Smooth muscle cell (in vitro differentiated cells): ENCODE measurements around the gene DENND1C. TPM values are rescaled to one million over a fixed set of nuclear protein-coding genes. Genes with fewer than 3 reads are reported as not detected.

Source experiments
- DNase-seq: peaks from one replicate; lab custom pipeline; 2025; ENCODE audit not compliant: unreplicated experiment; lab: John Stamatoyannopoulos, UW
- H2AFZ ChIP-seq: fragments of 200-600 bp; sonication (generic); 2 replicates; pipeline ENCODE4 v1.6.0; 2016; ENCODE audit warnings: antibody characterized with exemption, low read depth, mild to moderate bottlenecking
- H3F3A ChIP-seq: fragments of 200-600 bp; sonication (generic); 2 replicates; pipeline ENCODE4 v1.6.0; 2017; ENCODE audit warnings: antibody characterized with exemption, low read depth
- H3K27ac ChIP-seq: fragments of 200-600 bp; sonication (generic); 2 replicates; pipeline ENCODE4 v1.5.1; 2016; ENCODE audit warnings: low read depth, mild to moderate bottlenecking
- H3K27me3 ChIP-seq: fragments of 200-600 bp; sonication (generic); 2 replicates; pipeline ENCODE4 v1.6.1; 2016; ENCODE audit warnings: low read depth, mild to moderate bottlenecking
- H3K36me3 ChIP-seq: fragments of 200-600 bp; sonication (generic); 2 replicates; pipeline ENCODE4 v1.5.1; 2016; ENCODE audit warnings: low read depth
- H3K4me1 ChIP-seq: fragments of 200-600 bp; sonication (generic); 2 replicates; pipeline ENCODE4 v1.5.1; 2016; ENCODE audit warnings: low read depth
- H3K4me2 ChIP-seq: fragments of 200-600 bp; sonication (generic); 2 replicates; pipeline ENCODE4 v1.6.0; 2016; ENCODE audit warnings: mild to moderate bottlenecking
- H3K4me3 ChIP-seq: fragments of 200-600 bp; sonication (generic); 2 replicates; pipeline ENCODE4 v1.5.1; 2016; ENCODE audit warnings: mild to moderate bottlenecking
- H3K79me2 ChIP-seq: fragments of 200-600 bp; sonication (generic); 2 replicates; pipeline ENCODE4 v1.6.0; 2016; ENCODE audit warnings: low read depth, mild to moderate bottlenecking
- H3K9ac ChIP-seq: fragments of 200-600 bp; sonication (generic); 2 replicates; pipeline ENCODE4 v1.6.0; 2016; ENCODE audit warnings: low read depth
- H3K9me3 ChIP-seq: fragments of 200-600 bp; sonication (generic); replicated peaks from 2 replicates; pipeline ENCODE4 v1.5.1; 2016; ENCODE audit warnings: low read depth
- H4K20me1 ChIP-seq: fragments of 200-600 bp; sonication (generic); 2 replicates; pipeline ENCODE4 v1.6.0; 2016; ENCODE audit warnings: low read depth
- CTCF ChIP-seq: fragments of 200-600 bp; sonication (generic); IDR thresholded peaks from 2 replicates; pipeline ENCODE4 v1.5.1; 2017; ENCODE audit warnings: borderline replicate concordance, mild to moderate bottlenecking, antibody characterized with exemption; ENCODE audit not compliant: insufficient read depth, poor library complexity, severe bottlenecking
- WGBS: methylation state at CpG from one replicate; pipeline ENCODE4 v1.1.7; 2016; ENCODE audit warnings: low lambda C conversion rate; 5-methylcytosine and 5-hydroxymethylcytosine counted together
- polyA plus RNA-seq: library from polyadenylated mRNA; unstranded; fragments of >200 nt; fragmentation: Nextera tagmentation; extraction: Ambion mirVana; gene quantifications from 2 replicates; pipeline ENCODE4 v1.2.1, GENCODE V29; 2016
- total RNA-seq: library from RNA; depleted of rRNA; stranded (reverse); fragments of >200 nt; gene quantifications from 2 replicates; pipeline ENCODE4 v1.2.3, GENCODE V29; 2014

The DENND1C gene
- total and polyA plus RNA-seq, 2 experiments from 2014 or later: 0.67 TPM; not detected in 1

- no peak for TF ChIP-seq CTCF
- no peak for DNase-seq
- Histone ChIP-seq H3K9ac (no peak overlapping the region), H3K36me3 (no peaks in the 10 kb centered on the region), H4K20me1 (no peaks in the 10 kb centered on the region), H2AFZ (no peak overlapping the region), H3F3A (no peaks in the 10 kb centered on the region), H3K27ac (no peak overlapping the region), H3K79me2 (no peaks in the 10 kb centered on the region), H3K4me2 (no peak overlapping the region), H3K27me3 (no peaks in the 10 kb centered on the region), H3K4me3 (no peak overlapping the region), H3K9me3 (no peaks in the 10 kb centered on the region), H3K4me1 (no peaks in the 10 kb centered on the region)
- WGBS: 82% methylated on average over 4 of the region's 4 CpGs
Observed at GRCh38 chr19:6491802-6492592, 10.4 kb upstream of the DENND1C start.

GRCh38 chr19:6490134-6490533, 8.5 kb upstream of the DENND1C start:
- Histone ChIP-seq H3K27me3 (no peaks in the 10 kb centered on the region), H3K4me3 (no peak overlapping the region), H3F3A (no peaks in the 10 kb centered on the region), H3K27ac (no peak overlapping the region), H3K36me3 (no peaks in the 10 kb centered on the region), H3K9ac (no peak overlapping the region), H3K9me3 (no peaks in the 10 kb centered on the region), H3K4me1 (no peaks in the 10 kb centered on the region), H3K79me2 (no peaks in the 10 kb centered on the region), H3K4me2 (no peak overlapping the region), H2AFZ (no peak overlapping the region), H4K20me1 (no peaks in the 10 kb centered on the region)
- TF ChIP-seq CTCF: no peak
- DNase-seq: no peak
- 86% methylated on average over 2 of the region's 2 CpGs for whole genome bisulfite sequencing

GRCh38 chr19:6489278-6490061, 7.9 kb upstream of the DENND1C start:
- no peak for DNase-seq
- H3K36me3 ChIP-seq: no peaks in the 10 kb centered on the region
- no peaks in the 10 kb centered on the region for H3K79me2 ChIP-seq
- H3K4me1 ChIP-seq: no peaks in the 10 kb centered on the region
- no peaks in the 10 kb centered on the region for H3K9me3 ChIP-seq
- TF ChIP-seq CTCF: no peak
- H3K4me2 ChIP-seq: no peak overlapping the region
- no peaks in the 10 kb centered on the region for H3F3A ChIP-seq
- H3K4me3 ChIP-seq: no peak overlapping the region
- no peaks in the 10 kb centered on the region for H3K27me3 ChIP-seq
- no peaks in the 10 kb centered on the region for H4K20me1 ChIP-seq
- no peak overlapping the region for H3K9ac ChIP-seq
- H3K27ac ChIP-seq: no peak overlapping the region
- 71% methylated on average over 15 of the region's 15 CpGs for WGBS
- no peak overlapping the region for H2AFZ ChIP-seq
